ENCODE results near the gene CD68.

Gene CD68

GRCh38 chr17:7579001-7579833 is at the start of gene CD68:
TSS of gene CD68 (plus strand) at chr17:7579638. CDS start at chr17:7579678, 40 bp downstream.
- DNase-seq, result peak; percentile 90

- no peak for DNase-seq
These were observed 49.2 kb upstream of the CD68 start for GRCh38 chr17:7530023-7530900.

- no peak for DNase-seq
These were observed 41.4 kb upstream of the CD68 start for GRCh38 chr17:7538050-7538449.

GRCh38 chr17:7538891-7539545 is 40.4 kb upstream of the CD68 start:
- DNase-seq, result no peak

- no peak for DNase-seq
These were observed 38.3 kb upstream of the CD68 start for GRCh38 chr17:7541074-7541621.

GRCh38 chr17:7544911-7545310 is 34.5 kb upstream of the CD68 start:
- DNase-seq, result no peak

- DNase-seq, result peak; percentile 83
These were observed 30.6 kb upstream of the CD68 start, which contains the start of gene TNFSF12 for GRCh38 chr17:7548585-7549400. TSS of gene TNFSF12 (plus strand) at chr17:7549058. CDS start at chr17:7549154, 96 bp downstream.

GRCh38 chr17:7549401-7550055 is 29.9 kb upstream of the CD68 start:
- DNase-seq, result peak; percentile 81

- no peak for DNase-seq
These were observed 29.1 kb upstream of the CD68 start for GRCh38 chr17:7550344-7550743.

- no peak for DNase-seq
These were observed 28.0 kb upstream of the CD68 start for GRCh38 chr17:7551396-7551795.

GRCh38 chr17:7552621-7553051 is 26.8 kb upstream of the CD68 start:
- DNase-seq, result no peak

- DNase-seq, result no peak
These were observed 26.1 kb upstream of the CD68 start for GRCh38 chr17:7553356-7553755.

GRCh38 chr17:7555320-7555948 is 24.0 kb upstream of the CD68 start:
- no peak for DNase-seq

- no peak for DNase-seq
These were observed 22.8 kb upstream of the CD68 start for GRCh38 chr17:7556627-7557026.

GRCh38 chr17:7557147-7557764 is 22.2 kb upstream of the CD68 start:
- no peak for DNase-seq

GRCh38 chr17:7557775-7558543 is 21.5 kb upstream of the CD68 start:
- DNase-seq, result no peak

GRCh38 chr17:7558544-7559319 is 20.7 kb upstream of the CD68 start, which contains the start of gene TNFSF13:
TSS of gene TNFSF13 (plus strand) at chr17:7558750. CDS start at chr17:7559040, 290 bp downstream.
- DNase-seq, result no peak

GRCh38 chr17:7559320-7560171 is 19.9 kb upstream of the CD68 start:
- no peak for DNase-seq

All from activated CD8-positive, alpha-beta memory T cell treated with anti-CD3 and anti-CD28 coated beads for 24 hours (primary cell).